HEK293 (cell line): Measurements from ENCODE around the gene APOL2.

ENCODE experiments used
- CTCF ChIP-seq: fragments of 450-650 bp; formaldehyde crosslinking; IDR thresholded peaks from 2 replicates; pipeline ENCODE4 v1.5.1; 2016; ENCODE audit warnings: missing biosample characterization, missing genetic modification characterization
- REST ChIP-seq: fragments of 450-650 bp; formaldehyde crosslinking; IDR thresholded peaks from 2 replicates; pipeline ENCODE4 v1.5.1; 2016; ENCODE audit warnings: missing biosample characterization, missing genetic modification characterization
- TCF7L2 ChIP-seq: IDR thresholded peaks from 2 replicates; pipeline ENCODE4 v1.6.1; 2011; ENCODE audit warnings: low read depth, mild to moderate bottlenecking, inconsistent platforms, low read length, moderate library complexity, borderline replicate concordance
- ZFP37 ChIP-seq: fragments of 450-650 bp; formaldehyde crosslinking; IDR thresholded peaks from 2 replicates; pipeline ENCODE4 v1.5.1; 2016; ENCODE audit warnings: missing biosample characterization, missing genetic modification characterization
- ZNF169 ChIP-seq: fragments of 450-650 bp; formaldehyde crosslinking; IDR thresholded peaks from 2 replicates; pipeline ENCODE4 v1.5.1; 2016; ENCODE audit warnings: missing biosample characterization, missing genetic modification characterization
- ZNF274 ChIP-seq, 2 experiments: fragments of 200-500 bp in 1 of 2; fragments of 450-650 bp in 1 of 2; sonication (Bioruptor generic) in 1 of 2; formaldehyde crosslinking in 1 of 2; IDR thresholded peaks; 2 replicates each; pipeline versions ENCODE4 v1.5.1 to v1.6.1; 2014 to 2016; ENCODE audit warnings: borderline replicate concordance in 1 of 2, inconsistent platforms in 1 of 2, low read length in 1 of 2, missing biosample characterization in 1 of 2, missing genetic modification characterization in 1 of 2
- ZNF639 ChIP-seq: fragments of 450-650 bp; formaldehyde crosslinking; IDR thresholded peaks from 2 replicates; pipeline ENCODE4 v1.5.1; 2016; ENCODE audit warnings: missing biosample characterization, missing genetic modification characterization
- ZSCAN30 ChIP-seq: fragments of 450-650 bp; IDR thresholded peaks from 2 replicates; pipeline ENCODE4 v1.5.1; 2018; ENCODE audit warnings: missing biosample characterization, mild to moderate bottlenecking, missing genetic modification characterization, moderate library complexity

GRCh38 chr22:36211237-36211861 is 28.0 kb downstream of the APOL2 start:
- no peak for TF ChIP-seq REST (tag by site-specific recombination)
- TF ChIP-seq CTCF: no peak
- TF ChIP-seq ZNF169 (tag by site-specific recombination): no peak
- TF ChIP-seq ZSCAN30: no peak
- no peak for TF ChIP-seq ZNF639 (tag by site-specific recombination)
- no peak for TF ChIP-seq ZFP37 (tag by site-specific recombination)
- no peak for TF ChIP-seq ZNF274 (IDR thresholded peaks at IDR 0.05; ENCODE audit: low read length)
- TF ChIP-seq ZNF274 (tag by site-specific recombination; IDR thresholded peaks at IDR 0.05; ENCODE audit: borderline replicate concordance): no peak
- TF ChIP-seq TCF7L2: no peak
